Small intestine (tissue), 7 donors: ENCODE data around the gene DES. TPM values are rescaled to one million over a fixed set of nuclear protein-coding genes. Genes with fewer than 3 reads are reported as not detected.

Experiments used
- DNase-seq, 2 donors: peaks; one replicate each; pipeline versions ENCODE4 v3.0.0 to v3.0.0-alpha.2; 2013
- FAIRE-seq: peaks from 2 replicates; lab custom pipeline; 2012; peaks lifted over from hg19 to GRCh38; lab: Jason Lieb, UNC
- H3K27ac ChIP-seq, 3 donors: one replicate each; pipeline ENCODE4 v1.5.1; 2013; ENCODE audit warnings: low read length in 2 of 3, mild to moderate bottlenecking in 2 of 3, control low read depth in 1 of 3, inconsistent platforms in 1 of 3, low read depth in 1 of 3, moderate library complexity in 1 of 3
- H3K27me3 ChIP-seq, 3 donors: one replicate each; pipeline ENCODE4 v1.6.1; 2013; ENCODE audit warnings: low read length in 3 of 3, inconsistent platforms in 1 of 3; ENCODE audit not compliant: control insufficient read depth in 3 of 3, insufficient read depth in 3 of 3
- H3K36me3 ChIP-seq, 3 donors: one replicate each; pipeline ENCODE4 v1.6.1; 2013; ENCODE audit warnings: low read length in 3 of 3, inconsistent platforms in 1 of 3, low read depth in 1 of 3, mild to moderate bottlenecking in 1 of 3, moderate library complexity in 1 of 3; ENCODE audit not compliant: control insufficient read depth in 3 of 3, insufficient read depth in 2 of 3
- H3K4me1 ChIP-seq, 3 donors: one replicate each; pipeline ENCODE4 v1.6.1; 2013; ENCODE audit warnings: low read length in 2 of 3, inconsistent platforms in 1 of 3, low read depth in 1 of 3, mild to moderate bottlenecking in 1 of 3, moderate library complexity in 1 of 3; ENCODE audit not compliant: control insufficient read depth in 3 of 3, insufficient read depth in 2 of 3
- H3K4me3 ChIP-seq, 3 donors: one replicate each; pipeline ENCODE4 v1.5.1; 2013; ENCODE audit warnings: low read length in 3 of 3, control low read depth in 1 of 3, inconsistent platforms in 1 of 3, low read depth in 1 of 3, mild to moderate bottlenecking in 1 of 3, moderate library complexity in 1 of 3
- H3K9me3 ChIP-seq, 2 donors: one replicate each; pipeline ENCODE4 v1.6.1; 2013; ENCODE audit warnings: low read depth in 1 of 2, low read length in 1 of 2; ENCODE audit not compliant: control insufficient read depth in 2 of 2, insufficient read depth in 1 of 2
- WGBS, 3 donors: extraction: QIAGEN DNeasy Blood & Tissue Kit; methylation state at CpG; one replicate each; pipeline ENCODE4 v1.1.7; 2013; 5-methylcytosine and 5-hydroxymethylcytosine counted together
- polyA plus RNA-seq, 4 donors: library from polyadenylated mRNA; stranded (reverse) in 3 of 4; unstranded in 1 of 4; fragments of 200-250 nt in 3 of 4; fragments of 120-200 nt in 1 of 4; gene quantifications; one replicate each; pipeline versions ENCODE4 v1.2.1 to v1.2.3, GENCODE V29; 2013
- donor health status: healthy with polysubstance abuse.
- donor health status: control.
- donor health status: control.
- donor health status: Bipolar disorder and iron deficiency.
- donor health status: healthy.

Gene DES
- polyA plus RNA-seq, 4 donors: 24.6 to 178 (median 67.4) TPM

GRCh38 chr2:219446101-219446504 is 27.9 kb downstream of the DES start:
- no peak for FAIRE-seq
- peaks cover 0 to 10% (median 0%) of the 10 kb centered on the region in 3 donors for H3K4me1 ChIP-seq
- DNase-seq: peak in 1 of 2 donors; percentile 20
- H3K9me3 ChIP-seq: no peaks in the 10 kb centered on the region
- H3K36me3 ChIP-seq: peaks cover 0 to 8% (median 0%) of the 10 kb centered on the region in 3 donors
- 28 to 41% (median 33%) methylated on average over 5 to 6 of the region's 6 CpGs for WGBS, 3 donors
- H3K27ac ChIP-seq: peak overlapping the region in 1 of 3 donors; percentile 33
- H3K4me3 ChIP-seq: no peak overlapping the region
- peaks cover 4 to 77% (median 11%) of the 10 kb centered on the region in 3 donors for H3K27me3 ChIP-seq

- Histone ChIP-seq H3K9me3 (no peaks in the 10 kb centered on the region), H3K4me3 (no peak overlapping the region), H3K4me1 (peaks cover 0 to 5% (median 0%) of the 10 kb centered on the region in 3 donors), H3K27ac (no peak overlapping the region), H3K27me3 (peaks cover 0 to 76% (median 8%) of the 10 kb centered on the region in 3 donors), H3K36me3 (peaks cover 0 to 10% (median 0%) of the 10 kb centered on the region in 3 donors)
- FAIRE-seq: no peak
- no peak for DNase-seq
- WGBS, 3 donors: 46 to 83% (median 77%) methylated on average over 1 of the region's 1 CpG
Observed at GRCh38 chr2:219446689-219447088, 28.5 kb downstream of the DES start.

- Histone ChIP-seq H3K36me3 (peaks cover 0 to 13% (median 0%) of the 10 kb centered on the region in 3 donors), H3K27ac (peak overlapping the region in 1 of 3 donors; percentile 27), H3K27me3 (peaks cover 0 to 83% (median 8%) of the 10 kb centered on the region in 3 donors), H3K4me1 (peaks cover 0 to 5% (median 0%) of the 10 kb centered on the region in 3 donors), H3K4me3 (no peak overlapping the region), H3K9me3 (no peaks in the 10 kb centered on the region)
- FAIRE-seq: no peak
- DNase-seq: no peak
- WGBS, 3 donors: 30 to 62% (median 52%) methylated on average over 18 to 23 of the region's 23 CpGs
Observed at GRCh38 chr2:219447242-219448098, 29.3 kb downstream of the DES start.

DNA sequence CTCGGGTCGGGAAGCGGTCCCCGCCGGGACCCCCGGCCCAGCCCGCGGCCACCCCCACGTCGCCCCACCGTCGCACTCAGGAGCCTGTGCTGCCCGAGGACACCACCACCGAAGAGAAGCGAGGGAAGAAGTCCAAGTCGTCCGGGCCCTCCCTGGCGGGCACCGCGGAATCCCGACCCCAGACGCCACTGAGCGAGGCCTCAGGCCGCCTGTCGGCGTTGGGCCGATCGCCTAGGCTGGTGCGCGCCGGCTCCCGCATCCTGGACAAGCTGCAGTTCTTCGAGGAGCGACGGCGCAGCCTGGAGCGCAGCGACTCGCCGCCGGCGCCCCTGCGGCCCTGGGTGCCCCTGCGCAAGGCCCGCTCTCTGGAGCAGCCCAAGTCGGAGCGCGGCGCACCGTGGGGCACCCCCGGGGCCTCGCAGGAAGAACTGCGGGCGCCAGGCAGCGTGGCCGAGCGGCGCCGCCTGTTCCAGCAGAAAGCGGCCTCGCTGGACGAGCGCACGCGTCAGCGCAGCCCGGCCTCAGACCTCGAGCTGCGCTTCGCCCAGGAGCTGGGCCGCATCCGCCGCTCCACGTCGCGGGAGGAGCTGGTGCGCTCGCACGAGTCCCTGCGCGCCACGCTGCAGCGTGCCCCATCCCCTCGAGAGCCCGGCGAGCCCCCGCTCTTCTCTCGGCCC is 30.1 kb downstream of the DES start:
- Histone ChIP-seq H3K27ac (no peak overlapping the region), H3K36me3 (peaks cover 0 to 17% (median 0%) of the 10 kb centered on the region in 3 donors), H3K9me3 (no peaks in the 10 kb centered on the region), H3K4me3 (no peak overlapping the region), H3K4me1 (peaks cover 0 to 5% (median 0%) of the 10 kb centered on the region in 3 donors), H3K27me3 (peaks cover 0 to 83% (median 8%) of the 10 kb centered on the region in 3 donors)
- DNase-seq (peak in 1 of 2 donors; percentile 48), FAIRE-seq (no peak)
- 6 to 32% (median 11%) methylated on average over 55 to 88 of the region's 88 CpGs for WGBS, 3 donors

DNA sequence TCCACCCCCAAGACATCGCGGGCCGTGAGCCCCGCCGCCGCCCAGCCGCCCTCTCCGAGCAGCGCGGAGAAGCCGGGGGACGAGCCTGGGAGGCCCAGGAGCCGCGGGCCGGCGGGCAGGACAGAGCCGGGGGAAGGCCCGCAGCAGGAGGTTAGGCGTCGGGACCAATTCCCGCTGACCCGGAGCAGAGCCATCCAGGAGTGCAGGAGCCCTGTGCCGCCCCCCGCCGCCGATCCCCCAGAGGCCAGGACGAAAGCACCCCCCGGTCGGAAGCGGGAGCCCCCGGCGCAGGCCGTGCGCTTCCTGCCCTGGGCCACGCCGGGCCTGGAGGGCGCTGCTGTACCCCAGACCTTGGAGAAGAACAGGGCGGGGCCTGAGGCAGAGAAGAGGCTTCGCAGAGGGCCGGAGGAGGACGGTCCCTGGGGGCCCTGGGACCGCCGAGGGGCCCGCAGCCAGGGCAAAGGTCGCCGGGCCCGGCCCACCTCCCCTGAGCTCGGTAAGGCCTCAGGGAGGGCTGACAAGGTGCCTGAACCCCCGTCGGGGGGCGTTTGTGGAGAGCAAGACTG is 30.7 kb downstream of the DES start:
- Histone ChIP-seq H3K4me1 (peaks cover 0 to 5% (median 0%) of the 10 kb centered on the region in 3 donors), H3K27me3 (peaks cover 0 to 84% (median 8%) of the 10 kb centered on the region in 3 donors), H3K9me3 (no peaks in the 10 kb centered on the region), H3K27ac (no peak overlapping the region), H3K4me3 (no peak overlapping the region), H3K36me3 (peaks cover 0 to 17% (median 0%) of the 10 kb centered on the region in 3 donors)
- no peak for FAIRE-seq
- DNase-seq: peak in 1 of 2 donors; percentile 28
- 9 to 24% (median 10%) methylated on average over 36 to 51 of the region's 51 CpGs for WGBS, 3 donors

- WGBS, 3 donors: 76 to 87% (median 78%) methylated on average over 5 of the region's 5 CpGs
- no peak for FAIRE-seq
Observed at GRCh38 chr2:219449609-219450008, 31.4 kb downstream of the DES start.

GRCh38 chr2:219451661-219452360 is 33.6 kb downstream of the DES start:
- H3K27me3 ChIP-seq: peaks cover 0 to 60% (median 6%) of the 10 kb centered on the region in 3 donors
- H3K4me1 ChIP-seq: peaks cover 0 to 5% (median 0%) of the 10 kb centered on the region in 3 donors
- DNase-seq (no peak), FAIRE-seq (no peak)
- WGBS, 3 donors: 63 to 68% (median 68%) methylated on average over 15 to 18 of the region's 18 CpGs
- peaks cover 0 to 23% (median 0%) of the 10 kb centered on the region in 3 donors for H3K36me3 ChIP-seq
- no peak overlapping the region for H3K4me3 ChIP-seq
- no peaks in the 10 kb centered on the region for H3K9me3 ChIP-seq
- H3K27ac ChIP-seq: peak overlapping the region in 2 of 3 donors; percentile 43 to 72

More at GRCh38 chr2:219449609-219450008, 31.4 kb downstream of the DES start:
- DNase-seq: no peak
- H3K4me1 ChIP-seq: peaks cover 0 to 5% (median 0%) of the 10 kb centered on the region in 3 donors
- H3K4me3 ChIP-seq: no peak overlapping the region
- no peaks in the 10 kb centered on the region for H3K9me3 ChIP-seq
- no peak overlapping the region for H3K27ac ChIP-seq
- peaks cover 0 to 17% (median 0%) of the 10 kb centered on the region in 3 donors for H3K36me3 ChIP-seq
- H3K27me3 ChIP-seq: peaks cover 0 to 78% (median 8%) of the 10 kb centered on the region in 3 donors
